H1 (cell line): ENCODE measurements around the gene NUDT2. TPM values are rescaled to one million over a fixed set of nuclear protein-coding genes. Genes with fewer than 3 reads are reported as not detected.

Experiments used
- ASH2L ChIP-seq: fragments of 200-600, 300-600 bp; sonication (generic); IDR thresholded peaks from one replicate; pipeline ENCODE4 v1.7.1; 2017; ENCODE audit warnings: low read length
- BACH1 ChIP-seq: IDR thresholded peaks from 2 replicates; pipeline ENCODE4 v1.6.1; 2012; ENCODE audit warnings: low read length, improper control_type of control experiment
- CBX5 ChIP-seq: fragments of 300-800, 300-1000 bp; sonication (generic); IDR thresholded peaks from 2 replicates; pipeline ENCODE4 v1.7.1; 2016; ENCODE audit warnings: antibody characterized with exemption, low read length, low read depth
- CREB1 ChIP-seq: IDR thresholded peaks from 2 replicates; pipeline ENCODE4 v1.6.1; 2012; ENCODE audit warnings: inconsistent platforms
- FOSL1 ChIP-seq: IDR thresholded peaks from 2 replicates; pipeline ENCODE4 v1.6.1; 2011; ENCODE audit warnings: mild to moderate bottlenecking, low read depth, low read length, moderate library complexity; ENCODE audit not compliant: insufficient read depth
- HDAC6 ChIP-seq: IDR thresholded peaks from one replicate; pipeline ENCODE4 v1.7.1; 2012; ENCODE audit warnings: low read depth, mild to moderate bottlenecking, inconsistent platforms, low read length, moderate library complexity
- JUN ChIP-seq: IDR thresholded peaks from 2 replicates; pipeline ENCODE4 v1.6.1; 2011; ENCODE audit warnings: low read depth, mild to moderate bottlenecking, improper control_type of control experiment, low read length
- KDM4A ChIP-seq: IDR thresholded peaks from one replicate; pipeline ENCODE4 v1.7.1; 2012; ENCODE audit warnings: low read depth, mild to moderate bottlenecking, moderate library complexity, low read length, inconsistent platforms; ENCODE audit not compliant: severe bottlenecking
- SIX5 ChIP-seq: IDR thresholded peaks from 2 replicates; pipeline ENCODE4 v1.6.1; 2011; ENCODE audit warnings: mild to moderate bottlenecking, low read depth, low read length
- SP1 ChIP-seq: IDR thresholded peaks from 2 replicates; pipeline ENCODE4 v1.6.1; 2011; ENCODE audit warnings: low read depth, low read length
- SP4 ChIP-seq: IDR thresholded peaks from 2 replicates; pipeline ENCODE4 v1.6.1; 2012; ENCODE audit warnings: low read length, inconsistent platforms
- polyA plus RNA-seq, 7 experiments: library from polyadenylated mRNA; depleted of rRNA in 3 of 7; stranded (reverse) in 5 of 7; unstranded in 2 of 7; fragments of >200 nt in 5 of 7; fragments of 200-250 nt in 2 of 7; gene quantifications; 1 replicate in 5 of 7; 2 replicates in 1 of 7; 4 replicates in 1 of 7; pipeline versions ENCODE4 v1.2.1 to v1.2.3, GENCODE V29; 2011 to 2013; ENCODE audit warnings: missing spikeins in 2 of 7, mixed read lengths in 2 of 7
- total RNA-seq: library from RNA; stranded (reverse); fragmentation: NEBNext Ultra II Directional; extraction: Animal tissue kit (Norgen Biotek cat#: 25700); gene quantifications from 2 replicates; pipeline ENCODE4 v1.2.1, GENCODE V29; 2021

Gene NUDT2
- total and polyA plus RNA-seq, 2 of the 8 experiments (the other 6 are each of a cell fraction or from before 2014, with no cell fraction given), result 16.7 to 23.7 TPM

DNA sequence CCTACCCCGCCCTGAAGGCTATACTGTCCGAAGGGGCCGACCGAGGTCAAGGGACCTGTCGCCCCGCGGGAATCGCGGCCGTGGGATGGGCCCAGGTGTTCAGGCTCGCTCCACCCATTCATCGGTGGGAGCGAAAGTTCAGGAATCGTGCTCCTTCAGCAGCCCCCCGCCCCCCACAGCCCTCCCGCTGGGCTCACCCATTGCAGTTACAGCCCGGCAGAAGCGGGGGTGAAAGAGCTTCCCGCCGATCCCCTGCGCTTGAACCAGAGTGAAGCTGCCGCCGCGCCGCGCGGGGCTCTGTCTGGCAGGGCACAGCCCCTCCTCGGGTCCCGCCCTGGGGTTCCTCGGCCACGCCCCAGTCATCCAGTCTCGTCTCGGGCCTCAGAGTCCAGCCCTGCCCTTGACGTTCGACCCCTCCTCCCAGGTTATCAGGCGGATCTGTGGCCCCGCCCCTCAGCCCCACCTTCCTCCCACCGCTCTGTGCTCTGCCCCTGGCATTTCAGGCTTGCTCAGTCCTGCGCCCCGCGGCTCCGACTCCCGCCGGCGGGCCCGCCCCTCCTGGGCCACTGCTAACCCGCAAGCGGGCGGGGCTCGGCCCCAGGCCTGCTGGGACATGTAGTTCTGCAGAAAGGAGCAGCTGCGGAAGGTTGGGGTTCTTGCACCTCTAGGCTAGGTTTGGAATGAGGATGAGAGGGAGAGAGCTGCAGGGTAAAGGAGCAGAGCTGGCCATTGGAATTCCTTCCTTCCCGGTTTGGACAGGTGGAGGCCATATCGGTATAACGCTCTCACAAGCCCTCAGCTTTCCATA, 47.4 kb downstream of the NUDT2 start, which contains the start of gene MYORG (continued):
- TF ChIP-seq SIX5 (peak; percentile 79), FOSL1 (no peak), SP1 (peak; percentile 48; the same call in 1 of the 2 replicates), CREB1 (peak; percentile 52; the same call in 1 of the 2 replicates), ASH2L (peak; percentile 16), KDM4A (peak; percentile 96), SP4 (peak; percentile 89), BACH1 (no peak), JUN (no peak), HDAC6 (no peak), CBX5 (no peak)
